GM12875 (cell line): ENCODE results near the gene GABRR3.

Experiments
- H3K4me3 ChIP-seq: one replicate; pipeline ENCODE4 v1.5.1; 2011; ENCODE audit warnings: low read depth, low read length, control low read depth
- TF ChIP-seq, protein P1 (sequence below): IDR thresholded peaks from 2 replicates; pipeline ENCODE4 v1.5.1; 2011; ENCODE audit warnings: low read depth, mild to moderate bottlenecking, control low read depth, inconsistent platforms, low read length, moderate library complexity, borderline replicate concordance; ENCODE audit not compliant: insufficient read depth

GABRR3 gene

DNA sequence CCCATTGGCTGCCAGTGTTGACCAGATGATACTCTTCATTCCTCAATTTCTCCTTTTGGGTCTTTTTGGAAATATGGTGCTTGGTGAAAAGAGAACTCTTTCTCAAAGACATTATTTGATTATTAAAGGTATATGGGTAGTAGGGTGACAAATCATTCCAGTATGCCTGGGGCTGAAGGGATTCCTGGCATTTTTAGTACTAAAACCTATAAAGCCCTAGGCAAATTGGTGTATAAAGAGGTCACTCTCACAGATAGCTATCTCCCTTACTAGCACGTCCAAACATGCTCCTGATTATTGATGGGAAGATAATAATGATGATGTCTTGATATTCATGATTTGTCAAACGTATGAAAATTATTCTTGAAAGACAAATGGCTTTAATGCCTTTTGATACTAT, 1.1 kb downstream of the GABRR3 start:
- TF ChIP-seq, protein P1, sequence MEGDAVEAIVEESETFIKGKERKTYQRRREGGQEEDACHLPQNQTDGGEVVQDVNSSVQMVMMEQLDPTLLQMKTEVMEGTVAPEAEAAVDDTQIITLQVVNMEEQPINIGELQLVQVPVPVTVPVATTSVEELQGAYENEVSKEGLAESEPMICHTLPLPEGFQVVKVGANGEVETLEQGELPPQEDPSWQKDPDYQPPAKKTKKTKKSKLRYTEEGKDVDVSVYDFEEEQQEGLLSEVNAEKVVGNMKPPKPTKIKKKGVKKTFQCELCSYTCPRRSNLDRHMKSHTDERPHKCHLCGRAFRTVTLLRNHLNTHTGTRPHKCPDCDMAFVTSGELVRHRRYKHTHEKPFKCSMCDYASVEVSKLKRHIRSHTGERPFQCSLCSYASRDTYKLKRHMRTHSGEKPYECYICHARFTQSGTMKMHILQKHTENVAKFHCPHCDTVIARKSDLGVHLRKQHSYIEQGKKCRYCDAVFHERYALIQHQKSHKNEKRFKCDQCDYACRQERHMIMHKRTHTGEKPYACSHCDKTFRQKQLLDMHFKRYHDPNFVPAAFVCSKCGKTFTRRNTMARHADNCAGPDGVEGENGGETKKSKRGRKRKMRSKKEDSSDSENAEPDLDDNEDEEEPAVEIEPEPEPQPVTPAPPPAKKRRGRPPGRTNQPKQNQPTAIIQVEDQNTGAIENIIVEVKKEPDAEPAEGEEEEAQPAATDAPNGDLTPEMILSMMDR = no peak
- no peak overlapping the region for H3K4me3 ChIP-seq

DNA sequence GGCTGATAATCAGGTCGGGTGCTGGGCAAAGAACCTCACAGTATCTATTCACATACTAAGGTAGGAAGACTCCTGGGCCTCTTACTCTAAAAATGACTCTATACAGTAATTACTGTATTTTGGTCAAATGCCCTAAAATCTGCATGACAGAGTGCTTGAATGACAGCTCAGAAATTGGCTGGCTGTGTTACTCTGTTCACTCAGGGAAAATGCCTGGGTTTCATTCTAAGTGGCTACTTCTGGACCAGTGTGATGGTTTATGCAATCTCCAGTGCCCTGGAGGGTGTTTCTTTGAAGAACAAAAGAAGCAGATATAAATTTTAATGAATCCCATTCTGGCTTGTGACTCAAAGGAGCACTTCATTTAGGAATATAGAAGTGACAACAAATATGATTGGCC, 2.2 kb downstream of the GABRR3 start:
- TF ChIP-seq, protein P1 = no peak
- no peak overlapping the region for H3K4me3 ChIP-seq

DNA sequence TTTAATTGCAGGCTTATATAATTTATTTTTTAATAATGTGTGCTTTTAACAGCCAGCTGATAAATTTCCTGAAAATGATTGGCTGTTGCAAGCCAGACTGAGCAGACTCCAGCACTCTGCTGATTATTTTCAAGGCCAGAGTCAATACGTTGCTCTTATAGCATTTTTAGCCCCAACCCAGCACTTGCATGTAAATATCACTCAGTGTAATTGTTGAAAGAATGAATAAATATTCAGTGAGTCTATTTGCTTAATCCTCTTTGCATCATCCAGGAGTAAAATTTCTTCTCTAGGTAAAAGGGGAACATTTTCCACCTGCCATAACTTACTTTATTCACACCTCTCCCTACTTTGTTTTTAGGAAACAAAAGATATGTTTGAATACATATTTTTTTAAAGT, 2.9 kb downstream of the GABRR3 start:
- no peak overlapping the region for H3K4me3 ChIP-seq
- TF ChIP-seq, protein P1 = no peak

DNA sequence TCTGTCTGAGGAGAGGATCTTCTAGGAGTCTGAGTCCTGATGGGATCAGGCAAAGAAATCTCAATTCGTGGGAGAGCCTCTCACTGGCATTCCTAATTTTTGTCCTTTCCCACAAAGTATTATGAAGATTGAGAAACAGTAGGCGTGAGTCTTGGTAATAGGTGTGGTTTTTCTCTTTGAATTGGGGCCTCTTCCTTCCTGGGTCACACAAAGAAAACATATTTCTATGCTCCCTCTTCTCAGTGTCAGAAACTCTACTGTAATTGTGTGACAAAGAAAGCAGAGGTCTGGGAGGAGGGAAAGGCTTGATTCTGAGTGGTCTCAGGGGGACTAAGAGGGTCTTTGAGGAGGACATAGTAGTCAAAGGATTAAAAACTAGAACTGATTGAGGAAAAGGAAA, 6.0 kb downstream of the GABRR3 start:
- no peak overlapping the region for H3K4me3 ChIP-seq
- TF ChIP-seq, protein P1 = no peak

DNA sequence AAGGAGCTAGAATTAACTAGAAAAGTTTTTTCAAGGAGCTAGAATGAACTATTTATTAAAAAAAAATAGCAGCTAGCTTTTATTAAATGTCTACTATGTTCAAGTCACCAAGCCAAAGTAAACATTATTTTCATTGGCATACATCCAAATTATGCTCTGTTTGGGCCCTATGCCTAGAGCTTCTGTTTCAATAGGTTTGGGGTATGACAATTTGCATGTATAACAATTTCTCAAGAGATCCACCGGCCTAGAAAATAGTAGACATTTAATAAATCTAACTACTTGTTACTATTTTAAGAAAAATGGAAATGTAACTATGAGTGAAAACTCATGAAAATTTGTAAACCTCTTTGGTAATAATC, 8.0 kb downstream of the GABRR3 start:
- TF ChIP-seq, protein P1 = no peak
- H3K4me3 ChIP-seq = no peak overlapping the region

DNA sequence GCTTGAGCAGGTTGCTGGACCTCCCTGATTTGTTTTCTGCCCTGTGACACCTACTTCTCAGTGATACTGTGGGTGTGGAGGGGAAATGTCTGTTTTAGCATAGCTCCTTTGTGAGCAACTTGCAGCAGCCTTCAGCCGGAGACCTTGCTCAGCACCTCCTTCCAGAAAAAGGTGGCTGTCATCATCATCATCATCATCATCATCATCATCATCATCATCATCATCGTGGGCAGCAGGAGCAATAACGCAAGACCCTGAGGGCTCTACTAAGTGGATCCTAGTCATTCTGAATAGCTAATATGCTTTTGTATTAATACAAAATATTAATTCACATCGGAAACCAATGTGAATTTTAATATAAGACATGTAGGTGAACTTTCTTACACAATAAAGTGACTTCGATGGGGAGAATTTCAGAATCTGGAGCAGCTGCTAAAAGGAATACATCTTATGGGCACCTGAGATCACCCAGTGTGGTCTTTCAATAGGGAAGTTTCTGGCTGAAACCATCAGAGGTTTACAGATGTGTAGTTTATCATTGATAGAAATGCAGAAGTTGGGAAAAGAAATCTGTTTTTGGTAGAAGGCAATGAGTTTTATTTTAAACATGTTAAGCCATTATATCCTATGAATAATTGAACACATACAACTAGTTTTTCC, 8.6 kb downstream of the GABRR3 start:
- TF ChIP-seq, protein P1 = no peak
- no peak overlapping the region for H3K4me3 ChIP-seq

DNA sequence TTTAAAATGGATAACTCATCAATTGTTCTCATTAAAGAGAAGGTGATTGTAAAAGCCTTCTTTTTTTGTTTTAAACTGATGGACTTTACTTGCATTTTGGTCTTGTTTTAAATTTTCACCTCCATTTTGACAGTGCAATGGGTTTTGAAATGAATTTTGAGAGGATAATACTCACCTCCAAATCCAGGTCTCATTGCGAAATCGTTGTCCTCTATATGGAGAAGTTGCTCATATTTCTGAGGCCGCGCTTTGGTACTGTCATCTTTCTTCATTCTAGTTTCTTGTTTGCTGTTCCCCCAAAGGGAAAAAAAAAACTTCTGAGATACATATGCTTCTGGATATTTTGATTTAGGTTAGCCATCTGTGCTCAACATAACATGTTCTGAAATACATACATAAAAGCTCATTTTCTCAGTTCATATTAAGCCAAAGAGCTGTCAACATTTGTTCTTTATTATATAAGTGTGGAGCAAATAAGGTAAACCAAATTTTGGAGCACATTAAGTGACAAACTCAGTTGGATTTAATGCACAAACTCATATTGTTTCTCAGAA, 9.6 kb downstream of the GABRR3 start:
- H3K4me3 ChIP-seq = no peak overlapping the region
- TF ChIP-seq, protein P1 = no peak
